ENCODE data around the gene AP3M1.
"Not testable (repeated sequence)": the region's sequence is repeated elsewhere in the genome, so short reads cannot be mapped to it uniquely, and the experiment has no call there.

The AP3M1 gene

GRCh38 chr10:74150204-74150989 lies at the start of gene AP3M1:
TSS of gene AP3M1 (minus strand) at chr10:74150828. CDS start at chr10:74138379, 12,449 bp downstream.
- peak; percentile 81 for DNase-seq

DNA sequence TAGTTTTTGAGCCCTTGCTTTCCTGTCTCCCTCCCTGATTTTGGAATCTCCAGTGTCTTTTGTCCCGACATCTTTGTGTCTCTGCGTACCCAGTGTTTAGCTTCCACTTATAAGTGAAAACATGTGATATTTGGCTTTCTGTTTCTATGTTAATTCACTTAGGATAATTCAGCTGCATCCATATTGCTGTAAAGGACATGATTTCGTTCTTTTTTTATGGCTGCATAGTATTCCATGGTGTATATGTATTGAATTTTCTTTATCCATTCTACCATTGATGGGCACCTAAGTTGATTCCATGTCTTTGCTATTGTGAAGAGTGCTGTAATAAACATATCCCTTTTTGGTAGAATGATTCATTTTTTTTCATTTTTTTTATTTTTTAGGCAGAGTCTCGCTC lies 48.7 kb upstream of the AP3M1 start:
- DNase-seq, result no peak

GRCh38 chr10:74194999-74195398 lies 44.4 kb upstream of the AP3M1 start:
- no peak for DNase-seq

- no peak for DNase-seq
These were observed 43.9 kb upstream of the AP3M1 start for GRCh38 chr10:74194545-74194944.

- no peak for DNase-seq
These were observed 39.9 kb upstream of the AP3M1 start for GRCh38 chr10:74190494-74190893.

DNA sequence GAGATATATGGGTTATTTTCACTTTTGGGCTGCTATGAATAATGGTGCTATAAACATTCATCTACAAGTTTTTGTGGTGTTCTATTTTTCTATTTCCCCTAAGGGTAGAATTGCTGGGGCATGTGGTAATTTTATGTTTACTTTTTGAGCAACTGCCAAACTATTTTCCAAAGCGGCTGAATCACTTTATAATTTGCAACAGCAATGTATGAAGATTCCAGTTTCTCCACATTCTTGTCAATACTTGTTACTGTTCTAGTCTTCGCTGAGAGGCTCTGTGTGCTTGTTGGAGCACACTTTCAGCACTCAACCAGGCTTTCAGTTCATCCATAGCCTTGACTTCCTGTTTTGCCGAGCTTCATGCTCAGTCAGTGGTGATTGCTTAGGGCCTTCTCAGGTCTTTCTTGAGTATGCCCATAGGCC lies 39.4 kb upstream of the AP3M1 start:
- no peak for DNase-seq

GRCh38 chr10:74188617-74189016 lies 38.0 kb upstream of the AP3M1 start:
- DNase-seq, result not testable (repeated sequence)

- DNase-seq, result no peak
These were observed 36.6 kb upstream of the AP3M1 start for GRCh38 chr10:74187237-74187636.

GRCh38 chr10:74186678-74187077 lies 36.0 kb upstream of the AP3M1 start:
- DNase-seq, result no peak

DNA sequence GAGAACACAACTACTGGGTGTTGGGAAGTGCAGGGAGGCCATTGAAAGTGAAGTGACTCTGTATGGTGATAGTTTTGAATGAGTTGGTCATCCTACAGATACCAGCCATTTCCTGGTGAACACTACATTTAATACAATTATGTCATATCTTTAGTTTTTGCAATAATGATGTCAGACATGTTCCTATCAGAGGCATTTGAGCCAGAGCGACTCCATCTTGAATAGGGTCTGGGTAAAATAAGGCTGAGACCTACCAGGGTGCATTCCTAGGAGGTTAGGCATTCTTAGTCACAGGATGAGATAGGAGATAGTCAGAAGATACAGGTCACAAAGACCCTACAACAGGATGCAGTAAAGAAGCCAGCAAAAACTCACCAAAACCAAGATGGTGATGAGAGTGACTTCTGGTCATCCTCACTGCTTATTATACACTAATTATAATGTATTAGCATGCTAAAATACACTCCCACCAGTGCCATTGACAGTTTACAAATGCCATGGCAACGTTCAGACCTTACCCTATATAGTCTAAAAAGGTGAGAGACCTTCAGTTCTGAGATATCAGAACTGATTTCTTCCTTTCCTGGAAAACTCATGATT lies 28.6 kb upstream of the AP3M1 start:
- no peak for DNase-seq

GRCh38 chr10:74178042-74178791 lies 27.6 kb upstream of the AP3M1 start:
- DNase-seq, result no peak

DNA sequence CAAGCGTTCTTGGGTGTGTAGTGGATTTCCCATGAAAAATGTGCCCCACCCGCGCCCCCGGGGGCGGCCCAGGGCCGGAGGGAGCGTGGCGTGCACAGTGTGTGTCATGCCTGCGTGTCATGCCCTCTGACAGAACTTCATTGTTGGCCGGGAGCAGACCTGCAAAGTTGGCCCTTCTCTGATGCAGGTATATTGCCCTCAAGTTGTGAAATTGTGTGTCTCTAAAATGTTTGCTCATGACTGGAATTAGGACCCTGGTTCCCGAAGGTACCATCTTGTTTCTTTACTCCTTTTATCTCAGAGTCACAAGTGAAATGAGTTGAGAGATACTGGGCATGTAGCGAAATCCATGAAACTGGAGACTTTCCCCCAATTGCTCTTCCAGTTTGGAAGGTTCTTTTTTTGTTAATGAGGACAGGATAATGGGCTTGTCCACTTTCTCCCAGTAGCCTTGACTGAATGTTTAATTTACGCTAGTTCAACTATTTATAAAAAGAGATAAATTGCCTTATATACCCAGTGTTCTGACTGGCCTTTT lies 26.6 kb upstream of the AP3M1 start:
- no peak for DNase-seq

DNA sequence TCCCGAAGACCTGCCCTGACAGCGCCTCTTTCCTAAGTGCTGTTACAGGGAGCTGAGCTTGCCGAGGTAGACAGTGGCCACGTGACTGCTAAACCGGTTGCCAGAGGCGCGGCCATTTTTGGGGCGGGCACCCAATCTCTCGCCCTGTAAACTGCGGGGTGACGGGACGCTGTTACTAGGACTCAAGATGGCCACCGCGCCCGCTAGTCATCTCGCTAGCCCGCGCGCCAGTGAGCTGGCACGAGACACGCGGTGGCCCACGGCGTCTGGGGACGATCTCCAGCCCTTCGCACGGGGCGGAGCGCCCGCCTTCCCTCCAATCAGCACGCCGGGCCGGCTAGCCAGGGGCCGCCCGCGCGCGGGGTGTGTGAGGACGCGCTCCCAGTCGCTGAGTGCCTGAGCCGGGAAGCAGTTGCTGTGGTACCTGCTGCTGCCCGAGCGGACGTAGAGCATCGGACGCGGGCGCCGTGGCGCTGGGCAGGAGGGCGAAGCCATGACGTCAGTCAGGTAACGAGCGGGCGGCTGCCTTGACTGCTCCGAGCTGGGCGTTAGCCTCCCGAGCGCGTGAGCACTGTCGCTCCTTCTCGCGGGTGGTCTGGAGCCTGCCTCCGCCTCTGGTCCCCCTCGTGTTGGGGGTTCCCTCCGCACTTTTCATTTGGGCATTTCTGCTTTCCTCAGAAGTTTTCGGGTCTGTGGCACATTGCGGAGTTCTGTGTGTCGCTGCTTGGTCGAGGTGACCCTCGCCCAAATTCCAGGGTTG lies 25.9 kb upstream of the AP3M1 start:
- peak; percentile 90 for DNase-seq

DNA sequence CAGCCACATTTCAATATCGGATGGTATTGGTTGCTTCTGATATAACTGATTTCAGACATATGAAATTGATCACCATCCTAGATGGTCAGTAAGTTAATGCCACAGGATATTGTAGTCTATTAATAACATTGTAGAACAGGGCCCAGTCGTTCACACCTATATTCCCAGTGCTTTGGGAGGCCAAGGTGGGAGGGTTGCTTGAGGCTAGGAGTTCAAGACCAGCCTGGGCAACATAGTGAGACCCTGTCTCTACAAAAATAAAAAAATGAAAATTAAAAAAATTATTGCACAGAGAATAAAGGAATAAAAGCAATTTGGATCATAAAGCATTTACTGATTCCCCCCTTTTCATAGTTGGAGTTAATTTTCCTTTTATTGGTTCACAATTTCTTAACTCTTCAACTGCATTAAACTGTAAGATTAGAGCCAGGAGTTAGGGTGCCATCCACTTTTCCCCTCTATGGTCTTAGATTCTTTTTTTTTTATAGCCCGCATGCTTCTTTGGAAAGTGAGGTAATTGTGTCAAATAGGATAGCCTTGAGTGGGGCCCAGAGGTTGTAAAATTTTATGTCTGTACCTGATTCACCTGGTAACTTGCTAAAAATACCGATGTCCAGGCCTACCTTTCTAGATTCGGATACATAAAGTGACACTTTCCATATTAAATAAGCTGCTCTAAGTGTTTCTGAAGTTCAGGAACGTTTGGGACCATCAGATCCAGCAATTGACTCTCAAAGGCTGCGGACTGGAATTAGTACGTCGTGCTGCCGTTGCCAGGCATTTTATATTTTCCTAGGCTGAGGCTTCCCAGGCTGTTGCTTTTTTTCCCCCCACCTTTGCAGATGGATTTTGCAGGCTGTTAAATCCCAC lies 25.1 kb upstream of the AP3M1 start:
- DNase-seq, result no peak

GRCh38 chr10:74174521-74174920 lies 23.9 kb upstream of the AP3M1 start:
- no peak for DNase-seq

- no peak for DNase-seq
These were observed 21.0 kb upstream of the AP3M1 start for GRCh38 chr10:74171625-74172024.

GRCh38 chr10:74167443-74167842 lies 16.8 kb upstream of the AP3M1 start:
- no peak for DNase-seq

DNA sequence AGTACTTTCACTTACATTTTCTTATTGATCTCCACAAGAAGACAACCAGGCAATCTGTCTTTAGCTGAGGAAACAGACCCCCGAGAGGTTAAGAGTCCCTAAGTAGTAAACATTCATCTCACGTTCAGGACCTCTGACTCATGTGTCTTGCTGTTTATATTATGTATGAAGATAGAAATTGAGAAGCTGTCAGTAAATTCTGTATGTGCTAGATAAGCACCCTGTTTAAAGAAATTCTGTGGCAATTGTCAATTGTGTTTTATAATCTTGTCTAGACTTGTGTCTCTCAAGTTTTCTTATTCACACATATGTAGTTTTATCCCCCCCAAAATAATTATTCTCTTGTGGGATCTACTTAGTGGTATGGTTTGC lies 14.9 kb upstream of the AP3M1 start:
- no peak for DNase-seq

GRCh38 chr10:74164716-74165529 lies 14.3 kb upstream of the AP3M1 start:
- no peak for DNase-seq

- DNase-seq, result no peak
These were observed 12.9 kb upstream of the AP3M1 start for GRCh38 chr10:74163319-74164068.
